HCT116 (cell line): ENCODE data around the gene NLE1. TPM values are rescaled to one million over a fixed set of nuclear protein-coding genes. Genes with fewer than 3 reads are reported as not detected.

Experiments used
- ATAC-seq: fragments of 200-7000 bp; cut with Tn5 transposase; 2 replicates; pipeline ENCODE4 v1.9.1; 2020; ENCODE audit warnings: mild to moderate bottlenecking, moderate library complexity
- BruUV-seq: library from RNA; stranded (reverse); fragments of 400-500 nt; replicated peaks from 2 replicates; lab custom pipeline; 2021; lab: Mats Ljungman, UMichigan
- CTCF ChIA-PET: fragments of 300-600 bp; sonication (Branson Sonifier 250); formaldehyde crosslinking; loops from one replicate; lab custom pipeline; 2021; ENCODE audit warnings: antibody characterized with exemption; lab: Charles Lee
- POLR2A ChIA-PET: fragments of 300-600, 350-600 bp; sonication (Branson Sonifier 250); formaldehyde crosslinking; loops from one replicate; lab custom pipeline; 2021; ENCODE audit warnings: antibody characterized with exemption; lab: Charles Lee
- RAD21 ChIA-PET, 2 experiments: fragments of 300-600 bp; sonication (Branson Sonifier 250); formaldehyde crosslinking; loops; one replicate each; lab custom pipeline; 2023; ENCODE audit warnings: low total read pairs in 2 of 2; ENCODE audit not compliant: uncharacterized antibody in 2 of 2, unreplicated experiment in 2 of 2, low non-redundant PET in 1 of 2; lab: Charles Lee
- DNase-seq: peaks from one replicate; pipeline ENCODE4 v3.0.0-alpha.2; 2010; ENCODE audit warnings: low read depth, low spot score
- H2AFZ ChIP-seq: fragments of 200-600 bp; shearing (Covaris generic), sonication (generic); 2 replicates; pipeline ENCODE4 v1.6.1; 2017; ENCODE audit warnings: low read depth, mixed run types, mixed read lengths, antibody characterized with exemption, low read length; ENCODE audit not compliant: poor library complexity, severe bottlenecking
- H3K27ac ChIP-seq: 2 replicates; pipeline ENCODE4 v1.5.1; 2012; ENCODE audit warnings: low read depth, low read length
- H3K27me3 ChIP-seq: fragments of 200-600 bp; sonication (generic); 2 replicates; pipeline ENCODE4 v1.6.1; 2016; ENCODE audit warnings: mixed run types, low read length, mixed read lengths; ENCODE audit not compliant: insufficient read depth
- H3K36me3 ChIP-seq, 2 experiments: fragments of 200-500 bp in 1 of 2; fragments of 200-600 bp in 1 of 2; sonication (Bioruptor generic) in 1 of 2; sonication (generic) in 1 of 2; 2 replicates each; pipeline versions ENCODE4 v1.5.1 to v1.6.1; 2014 to 2016; ENCODE audit warnings: low read length in 2 of 2, inconsistent platforms in 1 of 2, mixed read lengths in 1 of 2, mixed run types in 1 of 2; ENCODE audit not compliant: insufficient read depth in 2 of 2, control insufficient read depth in 1 of 2
- H3K4me1 ChIP-seq, 2 experiments: fragments of 200-600 bp in 1 of 2; sonication (generic) in 1 of 2; 2 replicates each; pipeline versions ENCODE4 v1.5.1 to v1.6.1; 2012 to 2017; ENCODE audit warnings: low read length in 2 of 2, inconsistent platforms in 1 of 2, mild to moderate bottlenecking in 1 of 2, mixed read lengths in 1 of 2, mixed run types in 1 of 2, moderate library complexity in 1 of 2; ENCODE audit not compliant: insufficient read depth in 2 of 2, control insufficient read depth in 1 of 2
- H3K4me2 ChIP-seq: fragments of 200-600 bp; sonication (generic); 2 replicates; pipeline ENCODE4 v1.6.1; 2017; ENCODE audit warnings: mixed run types, low read length, mixed read lengths
- H3K4me3 ChIP-seq, 2 experiments: fragments of 200-600 bp in 1 of 2; sonication (generic) in 1 of 2; replicated peaks in 1 of 2; 2 replicates each; pipeline ENCODE4 v1.5.1; 2011 to 2016; ENCODE audit warnings: low read length in 2 of 2, control low read depth in 1 of 2, low read depth in 1 of 2, mild to moderate bottlenecking in 1 of 2, mixed read lengths in 1 of 2, mixed run types in 1 of 2
- H3K79me2 ChIP-seq: fragments of 200-600 bp; sonication (generic); 2 replicates; pipeline ENCODE4 v1.6.1; 2017; ENCODE audit warnings: mild to moderate bottlenecking, mixed run types, low read length, moderate library complexity, mixed read lengths; ENCODE audit not compliant: insufficient read depth
- H3K9ac ChIP-seq: fragments of 200-600 bp; sonication (generic); 2 replicates; pipeline ENCODE4 v1.6.1; 2016; ENCODE audit warnings: low read length, mixed read lengths
- H3K9me2 ChIP-seq: fragments of 200-600 bp; sonication (generic), shearing (Covaris generic); 2 replicates; pipeline ENCODE4 v1.6.1; 2017; ENCODE audit warnings: mixed run types, mild to moderate bottlenecking, moderate library complexity; ENCODE audit not compliant: insufficient read depth
- H3K9me3 ChIP-seq, 2 experiments: fragments of 200-500 bp in 1 of 2; fragments of 200-600 bp in 1 of 2; sonication (Bioruptor generic) in 1 of 2; sonication (generic) in 1 of 2; 2 replicates each; pipeline ENCODE4 v1.6.1; 2014 to 2017; ENCODE audit warnings: low read length in 2 of 2, mixed read lengths in 2 of 2, inconsistent platforms in 1 of 2, low read depth in 1 of 2, mild to moderate bottlenecking in 1 of 2, mixed run types in 1 of 2, moderate library complexity in 1 of 2; ENCODE audit not compliant: control insufficient read depth in 1 of 2, insufficient read depth in 1 of 2
- H4K20me1 ChIP-seq: fragments of 200-600 bp; sonication (generic), shearing (Covaris generic); 2 replicates; pipeline ENCODE4 v1.6.1; 2017; ENCODE audit warnings: mixed run types, mild to moderate bottlenecking, moderate library complexity; ENCODE audit not compliant: insufficient read depth
- CEBPB ChIP-seq: IDR thresholded peaks from 2 replicates; pipeline ENCODE4 v1.6.1; 2012; ENCODE audit warnings: low read depth
- CTCF ChIP-seq, 3 experiments: fragments of 200-600 bp in 1 of 3; sonication (generic) in 1 of 3; IDR thresholded peaks in 2 of 3; conservative IDR thresholded peaks in 1 of 3; 2 replicates each; pipeline ENCODE4 v1.5.1; 2012 to 2017; ENCODE audit warnings: low read depth in 2 of 3, low read length in 2 of 3, antibody characterized with exemption in 1 of 3, borderline replicate concordance in 1 of 3, control low read depth in 1 of 3, mild to moderate bottlenecking in 1 of 3, mixed read lengths in 1 of 3, mixed run types in 1 of 3, moderate library complexity in 1 of 3; ENCODE audit not compliant: insufficient read depth in 1 of 3
- EGR1 ChIP-seq: IDR thresholded peaks from 2 replicates; pipeline ENCODE4 v1.6.1; 2012; ENCODE audit warnings: low read depth
- ELF1 ChIP-seq: IDR thresholded peaks from 2 replicates; pipeline ENCODE4 v1.6.1; 2012; ENCODE audit warnings: low read depth, borderline replicate concordance
- EZH2 ChIP-seq: fragments of 200-600 bp; sonication (generic); IDR thresholded peaks from 2 replicates; pipeline ENCODE4 v1.6.1; 2017; ENCODE audit warnings: antibody characterized with exemption, mixed run types
- EZH2phosphoT487 ChIP-seq: fragments of 200-600 bp; IDR thresholded peaks from 2 replicates; pipeline ENCODE4 v1.6.1; 2018; ENCODE audit warnings: antibody characterized with exemption, borderline replicate concordance
- FOSL1 ChIP-seq: IDR thresholded peaks from 2 replicates; pipeline ENCODE4 v1.6.1; 2012; ENCODE audit warnings: low read depth
- JUND ChIP-seq: IDR thresholded peaks from 2 replicates; pipeline ENCODE4 v1.6.1; 2012
- MAX ChIP-seq: IDR thresholded peaks from 2 replicates; pipeline ENCODE4 v1.6.1; 2012
- RAD21 ChIP-seq: IDR thresholded peaks from 2 replicates; pipeline ENCODE4 v1.6.1; 2012; ENCODE audit warnings: low read depth, mild to moderate bottlenecking
- SP1 ChIP-seq: IDR thresholded peaks from 2 replicates; pipeline ENCODE4 v1.6.1; 2012; ENCODE audit warnings: low read depth
- TCF7L2 ChIP-seq: IDR thresholded peaks from 2 replicates; pipeline ENCODE4 v1.7.0; 2011; ENCODE audit warnings: borderline replicate concordance, inconsistent platforms; ENCODE audit not compliant: insufficient read depth, insufficient read length; ENCODE audit errors: extremely low read depth
- YY1 ChIP-seq: IDR thresholded peaks from 2 replicates; pipeline ENCODE4 v1.6.1; 2011; ENCODE audit warnings: low read length, low read depth, moderate library complexity, mild to moderate bottlenecking; ENCODE audit not compliant: insufficient replicate concordance; ENCODE audit errors: extremely low read depth
- ZFX ChIP-seq: fragments of 450-650 bp; IDR thresholded peaks from 2 replicates; pipeline ENCODE4 v1.6.1; 2017
- ZNF274 ChIP-seq: fragments of 200-500 bp; sonication (Bioruptor generic); IDR thresholded peaks from 2 replicates; pipeline ENCODE4 v1.6.1; 2014; ENCODE audit warnings: mild to moderate bottlenecking, low read depth, low read length, inconsistent platforms
- intact Hi-C: fragments of 100-400 bp; cut with micrococcal nuclease; formaldehyde crosslinking; loops from 2 replicates; pipeline ENCODE4 v1.10.0; 2022
- total RNA-seq: library from RNA; stranded (reverse); gene quantifications from one replicate; pipeline ENCODE4 v1.2.1, GENCODE V29; 2021; ENCODE audit not compliant: unreplicated experiment
- TF ChIP-seq, protein P1 (sequence below): IDR thresholded peaks from 2 replicates; pipeline ENCODE4 v1.6.1; 2012; ENCODE audit warnings: low read depth
- TF ChIP-seq, protein P2 (sequence below): IDR thresholded peaks from 2 replicates; pipeline ENCODE4 v1.6.1; 2012

The NLE1 gene
- total RNA-seq, 1 experiment from 2014 or later = 55.5 TPM

DNA sequence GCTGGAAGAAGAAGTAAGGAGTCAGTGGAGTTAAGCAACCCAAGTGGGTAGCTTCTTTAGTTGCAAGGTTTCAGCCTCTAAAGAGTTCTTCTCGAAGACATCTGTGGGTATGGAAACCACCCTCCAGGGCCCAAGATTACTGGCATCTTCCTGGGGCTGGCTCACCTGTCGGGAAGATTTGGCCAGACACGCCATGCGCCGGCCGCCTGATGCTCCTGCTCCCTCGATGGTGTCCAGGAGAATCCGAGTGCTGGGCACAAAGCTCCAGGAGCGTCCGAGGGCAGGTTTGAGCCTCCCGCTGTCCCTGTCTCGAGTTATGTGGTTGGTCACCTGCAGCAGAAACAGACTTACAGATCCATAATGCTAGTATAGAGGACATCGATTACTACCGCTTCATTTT, 41.1 kb downstream of the NLE1 start:
- DNase-seq = no peak

More for the DNA sequence above, 41.1 kb downstream of the NLE1 start:
- ATAC-seq = no peak
- ChIA-PET RAD21 (no interaction called here), POLR2A (no interaction called here)
- Histone ChIP-seq H3K27ac (no peak overlapping the region), H3K36me3 (peaks cover 11 to 15% of the 10 kb centered on the region in 2 experiments), H2AFZ (no peak overlapping the region), H4K20me1 (no peaks in the 10 kb centered on the region), H3K4me3 (no peak overlapping the region), H3K4me1 (no peaks in the 10 kb centered on the region; a peak in 2 of 4 replicates)
- no peak for TF ChIP-seq RAD21
- no peak for TF ChIP-seq EZH2
- TF ChIP-seq SP1 = no peak
- TF ChIP-seq, protein P1, sequence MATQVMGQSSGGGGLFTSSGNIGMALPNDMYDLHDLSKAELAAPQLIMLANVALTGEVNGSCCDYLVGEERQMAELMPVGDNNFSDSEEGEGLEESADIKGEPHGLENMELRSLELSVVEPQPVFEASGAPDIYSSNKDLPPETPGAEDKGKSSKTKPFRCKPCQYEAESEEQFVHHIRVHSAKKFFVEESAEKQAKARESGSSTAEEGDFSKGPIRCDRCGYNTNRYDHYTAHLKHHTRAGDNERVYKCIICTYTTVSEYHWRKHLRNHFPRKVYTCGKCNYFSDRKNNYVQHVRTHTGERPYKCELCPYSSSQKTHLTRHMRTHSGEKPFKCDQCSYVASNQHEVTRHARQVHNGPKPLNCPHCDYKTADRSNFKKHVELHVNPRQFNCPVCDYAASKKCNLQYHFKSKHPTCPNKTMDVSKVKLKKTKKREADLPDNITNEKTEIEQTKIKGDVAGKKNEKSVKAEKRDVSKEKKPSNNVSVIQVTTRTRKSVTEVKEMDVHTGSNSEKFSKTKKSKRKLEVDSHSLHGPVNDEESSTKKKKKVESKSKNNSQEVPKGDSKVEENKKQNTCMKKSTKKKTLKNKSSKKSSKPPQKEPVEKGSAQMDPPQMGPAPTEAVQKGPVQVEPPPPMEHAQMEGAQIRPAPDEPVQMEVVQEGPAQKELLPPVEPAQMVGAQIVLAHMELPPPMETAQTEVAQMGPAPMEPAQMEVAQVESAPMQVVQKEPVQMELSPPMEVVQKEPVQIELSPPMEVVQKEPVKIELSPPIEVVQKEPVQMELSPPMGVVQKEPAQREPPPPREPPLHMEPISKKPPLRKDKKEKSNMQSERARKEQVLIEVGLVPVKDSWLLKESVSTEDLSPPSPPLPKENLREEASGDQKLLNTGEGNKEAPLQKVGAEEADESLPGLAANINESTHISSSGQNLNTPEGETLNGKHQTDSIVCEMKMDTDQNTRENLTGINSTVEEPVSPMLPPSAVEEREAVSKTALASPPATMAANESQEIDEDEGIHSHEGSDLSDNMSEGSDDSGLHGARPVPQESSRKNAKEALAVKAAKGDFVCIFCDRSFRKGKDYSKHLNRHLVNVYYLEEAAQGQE = no peak
- no peak for TF ChIP-seq EZH2phosphoT487
- TF ChIP-seq CTCF (IDR thresholded peaks at IDR 0.05 in 2 of 3, conservative IDR thresholded peaks at IDR 0.05 in 1 of 3; ENCODE audit: borderline replicate concordance in 1 of 3, insufficient read depth in 1 of 3, low read depth in 2 of 3, low read length in 2 of 3) = no peak
- TF ChIP-seq JUND = no peak
- no peak for TF ChIP-seq TCF7L2
- TF ChIP-seq YY1 = no peak
- TF ChIP-seq ELF1 = no peak
- no peak for TF ChIP-seq FOSL1
- no peak for TF ChIP-seq MAX
- TF ChIP-seq ZNF274 = no peak
- TF ChIP-seq, protein P2, sequence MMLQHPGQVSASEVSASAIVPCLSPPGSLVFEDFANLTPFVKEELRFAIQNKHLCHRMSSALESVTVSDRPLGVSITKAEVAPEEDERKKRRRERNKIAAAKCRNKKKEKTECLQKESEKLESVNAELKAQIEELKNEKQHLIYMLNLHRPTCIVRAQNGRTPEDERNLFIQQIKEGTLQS = no peak
- no peak for TF ChIP-seq EGR1
- TF ChIP-seq CEBPB = no peak
- TF ChIP-seq ZFX = no peak
- TF ChIP-seq, all 23 proteins: peak for 0
- Histone ChIP-seq H3K4me2 (no peak overlapping the region), H3K79me2 (no peaks in the 10 kb centered on the region), H3K9ac (no peak overlapping the region), H3K27me3 (no peaks in the 10 kb centered on the region), H3K9me3 (no peaks in the 10 kb centered on the region), H3K9me2 (no peaks in the 10 kb centered on the region)
- no TSS peak for BruUV-seq
- CTCF ChIA-PET = no interaction called here
- intact Hi-C loops = no loop called here
